Natural killer cell (primary cell): ENCODE measurements around the gene ATP6V1D. TPM values are rescaled to one million over a fixed set of nuclear protein-coding genes. Genes with fewer than 3 reads are reported as not detected.
A peak's percentile ranks its signal among the peaks of the same experiment; 100 is the strongest.

ENCODE experiments used
- ATAC-seq, 3 donors: fragments of 150-1000 bp in 2 of 3; fragments of 200-7000 bp in 1 of 3; cut with Tn5 transposase; 1 replicate in 1 of 3; 2 replicates in 2 of 3; pipeline ENCODE4 v1.10.0; 2021; ENCODE audit warnings: mild to moderate bottlenecking in 2 of 3, moderate library complexity in 2 of 3
- DNase-seq, 2 donors: peaks; one replicate each; pipeline versions ENCODE4 v3.0.0 to v3.0.0-alpha.2; 2013 to 2021; ENCODE audit warnings: mixed read lengths in 1 of 2
- H3K27ac ChIP-seq: one replicate; pipeline ENCODE4 v1.5.1; 2013; ENCODE audit warnings: mild to moderate bottlenecking, low read length
- H3K27me3 ChIP-seq: one replicate; pipeline ENCODE4 v1.6.1; 2013; ENCODE audit warnings: low read length; ENCODE audit not compliant: control insufficient read depth, insufficient read depth
- H3K36me3 ChIP-seq: one replicate; pipeline ENCODE4 v1.6.1; 2013; ENCODE audit warnings: low read length; ENCODE audit not compliant: control insufficient read depth, insufficient read depth
- H3K4me1 ChIP-seq: one replicate; pipeline ENCODE4 v1.6.1; 2013; ENCODE audit warnings: low read length; ENCODE audit not compliant: control insufficient read depth, insufficient read depth
- H3K4me3 ChIP-seq: one replicate; pipeline ENCODE4 v1.5.1; 2013; ENCODE audit warnings: low read length
- H3K9me3 ChIP-seq: one replicate; pipeline ENCODE4 v1.6.1; 2013; ENCODE audit warnings: low read length; ENCODE audit not compliant: control insufficient read depth, insufficient read depth
- H3K27ac Mint-ChIP-seq, 2 donors: one replicate each; pipeline ENCODE4 v1.8.0; 2022; ENCODE audit warnings: mild to moderate bottlenecking in 2 of 2, mixed read lengths in 2 of 2, moderate library complexity in 1 of 2
- H3K27me3 Mint-ChIP-seq, 2 donors: one replicate each; pipeline ENCODE4 v1.8.0; 2022; ENCODE audit warnings: low read depth in 2 of 2, mixed read lengths in 2 of 2
- H3K36me3 Mint-ChIP-seq: one replicate; pipeline ENCODE4 v1.8.0; 2022; ENCODE audit warnings: mixed read lengths
- H3K4me1 Mint-ChIP-seq, 2 donors: one replicate each; pipeline ENCODE4 v1.8.0; 2022; ENCODE audit warnings: mixed read lengths in 2 of 2
- H3K4me3 Mint-ChIP-seq: one replicate; pipeline ENCODE4 v1.8.0; 2022; ENCODE audit warnings: mild to moderate bottlenecking, moderate library complexity, mixed read lengths
- H3K9me3 Mint-ChIP-seq, 2 donors: one replicate each; pipeline ENCODE4 v1.8.0; 2022; ENCODE audit warnings: mixed read lengths in 2 of 2
- WGBS: methylation state at CpG from one replicate; pipeline ENCODE4 v1.1.7; 2013; ENCODE audit warnings: missing lambda C conversion rate; ENCODE audit not compliant: insufficient coverage; 5-methylcytosine and 5-hydroxymethylcytosine counted together
- intact Hi-C: fragments of 100-400 bp; cut with micrococcal nuclease; formaldehyde crosslinking; loops from one replicate; pipeline ENCODE4 v1.14.2; 2022
- total RNA-seq, 4 donors: library from RNA; stranded (reverse); fragments of 120-200 nt in 1 of 4; gene quantifications; one replicate each; pipeline versions ENCODE4 v1.2.3 to v1.2.4, GENCODE V29; 2013 to 2022
- TF ChIP-seq, protein P1 (sequence below): fragments of 200-600 bp; IDR thresholded peaks from one replicate; pipeline ENCODE4 v1.8.0; 2022; ENCODE audit warnings: antibody characterized with exemption

Gene ATP6V1D
- total RNA-seq, 3 donors from 2014 or later (not counting 1 experiment from before 2014, with no cell fraction given): 61.9 to 77.5 (median 70.0) TPM

DNA sequence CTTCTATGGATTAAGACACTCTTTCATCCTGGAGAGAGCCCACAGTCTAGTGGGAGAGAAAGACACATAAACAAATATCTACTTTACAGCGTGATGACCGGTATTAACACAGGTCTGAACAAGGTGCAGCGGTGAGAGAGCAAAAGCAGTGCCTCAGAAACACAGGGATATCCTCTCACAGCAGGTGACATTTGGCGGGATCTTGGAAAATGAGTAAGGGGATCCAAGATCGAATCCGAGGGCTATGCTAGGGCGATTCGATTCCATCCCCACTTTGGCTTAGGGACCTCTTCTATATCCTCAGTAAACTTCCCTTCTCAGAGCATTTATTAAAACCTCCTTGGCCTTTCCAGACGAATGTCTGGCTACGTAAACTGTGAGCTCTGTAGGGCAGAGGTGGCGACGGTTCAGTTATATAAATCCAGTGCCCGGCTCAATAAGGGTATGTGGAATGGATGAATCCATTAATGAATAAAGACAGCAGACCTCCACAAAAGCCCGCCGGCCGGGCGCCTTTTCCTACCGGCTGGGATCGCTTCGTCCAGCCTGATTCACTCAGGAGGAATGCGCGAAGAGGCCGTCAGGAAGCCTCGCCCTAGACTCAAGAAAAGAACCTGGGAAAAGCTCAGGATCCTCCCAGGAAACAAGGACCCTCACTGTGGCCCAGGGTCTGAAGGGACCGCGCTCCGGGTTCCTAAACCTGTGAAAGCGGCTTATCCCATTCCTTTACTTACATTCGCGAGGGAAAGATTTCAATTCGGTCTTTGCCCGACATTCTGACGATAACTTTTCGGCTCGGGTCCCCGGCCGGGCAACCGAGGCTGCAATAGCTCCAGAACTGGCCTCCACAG, 455 bp downstream of the ATP6V1D start:
- 5% methylated on average over 38 of the region's 38 CpGs for WGBS
- Mint-ChIP-seq H3K4me3 (peak overlapping the region; percentile 99), H3K4me1 (peaks cover 59% of the 10 kb centered on the region in 2 donors), H3K9me3 (no peaks in the 10 kb centered on the region), H3K27ac (peak overlapping the region; percentile 99), H3K27me3 (no peaks in the 10 kb centered on the region), H3K36me3 (no peaks in the 10 kb centered on the region)
- H3K36me3 ChIP-seq: peaks cover 1% of the 10 kb centered on the region
- peak overlapping the region; percentile 94 for H3K27ac ChIP-seq
- H3K4me3 ChIP-seq: peak overlapping the region; percentile 82
- H3K4me1 ChIP-seq: peaks cover 17% of the 10 kb centered on the region
- H3K9me3 ChIP-seq: no peaks in the 10 kb centered on the region
- ATAC-seq (no peak), DNase-seq (no peak)
- intact Hi-C loops: no loop called here
- no peaks in the 10 kb centered on the region for H3K27me3 ChIP-seq
- TF ChIP-seq, protein P1, sequence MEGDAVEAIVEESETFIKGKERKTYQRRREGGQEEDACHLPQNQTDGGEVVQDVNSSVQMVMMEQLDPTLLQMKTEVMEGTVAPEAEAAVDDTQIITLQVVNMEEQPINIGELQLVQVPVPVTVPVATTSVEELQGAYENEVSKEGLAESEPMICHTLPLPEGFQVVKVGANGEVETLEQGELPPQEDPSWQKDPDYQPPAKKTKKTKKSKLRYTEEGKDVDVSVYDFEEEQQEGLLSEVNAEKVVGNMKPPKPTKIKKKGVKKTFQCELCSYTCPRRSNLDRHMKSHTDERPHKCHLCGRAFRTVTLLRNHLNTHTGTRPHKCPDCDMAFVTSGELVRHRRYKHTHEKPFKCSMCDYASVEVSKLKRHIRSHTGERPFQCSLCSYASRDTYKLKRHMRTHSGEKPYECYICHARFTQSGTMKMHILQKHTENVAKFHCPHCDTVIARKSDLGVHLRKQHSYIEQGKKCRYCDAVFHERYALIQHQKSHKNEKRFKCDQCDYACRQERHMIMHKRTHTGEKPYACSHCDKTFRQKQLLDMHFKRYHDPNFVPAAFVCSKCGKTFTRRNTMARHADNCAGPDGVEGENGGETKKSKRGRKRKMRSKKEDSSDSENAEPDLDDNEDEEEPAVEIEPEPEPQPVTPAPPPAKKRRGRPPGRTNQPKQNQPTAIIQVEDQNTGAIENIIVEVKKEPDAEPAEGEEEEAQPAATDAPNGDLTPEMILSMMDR: no peak

- Mint-ChIP-seq H3K4me3 (peak overlapping the region; percentile 99), H3K9me3 (no peaks in the 10 kb centered on the region), H3K27ac (peak overlapping the region; percentile 99), H3K27me3 (no peaks in the 10 kb centered on the region), H3K4me1 (peaks cover 49 to 51% of the 10 kb centered on the region in 2 donors), H3K36me3 (no peaks in the 10 kb centered on the region)
- no peak overlapping the region for H3K27ac ChIP-seq
- H3K9me3 ChIP-seq: no peaks in the 10 kb centered on the region
- 88% methylated on average over 9 of the region's 9 CpGs for WGBS
- H3K4me1 ChIP-seq: peaks cover 17% of the 10 kb centered on the region
- TF ChIP-seq, protein P1: no peak
- peaks cover 5% of the 10 kb centered on the region for H3K36me3 ChIP-seq
- H3K27me3 ChIP-seq: no peaks in the 10 kb centered on the region
- intact Hi-C loops: no loop called here
- no peak overlapping the region for H3K4me3 ChIP-seq
- no peak for ATAC-seq
- no peak for DNase-seq
Measured at GRCh38 chr14:67357969-67358354, 1.6 kb downstream of the ATP6V1D start.

DNA sequence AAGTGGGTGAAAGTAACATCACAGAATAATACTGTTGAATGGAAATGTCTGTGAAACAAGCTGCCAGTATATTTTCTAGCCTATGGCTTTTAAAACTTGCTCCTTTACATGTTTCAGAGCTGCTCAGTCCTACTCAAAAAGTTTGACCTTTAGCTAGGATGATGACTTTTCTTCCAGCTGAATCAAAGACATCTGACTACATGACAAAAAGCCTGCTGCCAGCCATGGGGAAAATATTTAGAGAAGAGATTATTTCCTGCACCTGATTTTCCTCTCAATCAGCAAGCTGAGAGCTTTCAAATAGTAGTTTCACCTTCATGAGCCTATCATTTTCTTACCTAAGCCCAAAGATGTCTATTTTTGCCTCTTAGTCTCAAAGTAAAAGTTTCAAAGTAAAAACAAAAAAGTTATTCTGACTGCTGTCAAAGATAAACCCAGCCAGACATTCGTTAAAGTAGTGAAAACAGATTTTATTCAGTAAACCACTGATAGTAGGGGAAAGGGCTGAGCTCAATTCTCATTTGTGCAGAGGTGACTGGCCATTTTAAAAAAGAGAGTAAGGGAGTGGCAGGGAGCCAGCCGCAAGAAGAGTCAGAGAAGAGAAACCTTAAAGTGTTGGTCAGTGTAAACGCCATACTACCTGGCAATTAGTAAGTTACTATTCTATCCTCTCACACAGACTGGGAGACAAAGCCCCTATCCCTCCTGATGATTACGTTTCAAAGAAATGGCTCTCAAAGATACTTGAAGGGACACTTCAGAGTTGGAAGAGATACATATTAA, 2.2 kb downstream of the ATP6V1D start:
- intact Hi-C loops: no loop called here
- TF ChIP-seq, protein P1: no peak
- peaks cover 8% of the 10 kb centered on the region for H3K36me3 ChIP-seq
- no peak overlapping the region for H3K4me3 ChIP-seq
- peaks cover 17% of the 10 kb centered on the region for H3K4me1 ChIP-seq
- ATAC-seq: no peak
- Mint-ChIP-seq H3K27ac (peak overlapping the region in 1 of 2 donors; percentile 99), H3K9me3 (no peaks in the 10 kb centered on the region), H3K36me3 (peaks cover 3% of the 10 kb centered on the region), H3K4me1 (peaks cover 49 to 54% of the 10 kb centered on the region in 2 donors), H3K4me3 (peak overlapping the region; percentile 54), H3K27me3 (no peaks in the 10 kb centered on the region)
- 87% methylated on average over 3 of the region's 4 CpGs for WGBS
- no peak overlapping the region for H3K27ac ChIP-seq
- no peaks in the 10 kb centered on the region for H3K9me3 ChIP-seq
- no peak for DNase-seq
- no peaks in the 10 kb centered on the region for H3K27me3 ChIP-seq
